ENCODE measurements around the gene SLC18A3.

Gene SLC18A3

DNA sequence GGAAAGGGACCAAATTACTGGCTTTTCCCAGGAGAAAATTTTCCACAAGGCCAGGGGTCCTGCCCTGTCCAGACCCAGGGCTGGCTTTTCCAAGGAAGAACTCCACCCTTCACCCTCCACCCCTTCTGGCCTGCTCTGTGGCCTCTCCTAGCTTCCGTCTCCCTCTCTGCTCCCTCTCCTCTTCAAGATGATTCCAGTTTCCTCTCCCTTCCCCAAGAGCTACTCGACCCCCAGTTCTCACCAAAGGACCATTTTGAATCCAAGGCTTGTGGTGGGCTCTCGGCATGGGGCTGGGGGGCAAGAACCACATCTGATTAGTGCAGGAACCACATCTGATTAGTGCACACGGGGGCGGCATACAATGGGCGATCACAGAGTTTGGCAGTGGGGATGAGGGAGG lies 11.5 kb downstream of the SLC18A3 start:
- Histone ChIP-seq H3K27me3 (replicated peaks; ENCODE audit: control insufficient read depth, insufficient read depth, low read length) (no peaks in the 10 kb centered on the region; the same call in none of the 2 replicates), H3K36me3 (ENCODE audit: control insufficient read depth, insufficient read depth, low read length) (no peaks in the 10 kb centered on the region), H3K4me3 (replicated peaks; ENCODE audit: low read depth, low read length) (no peak overlapping the region)
- TF ChIP-seq CTCF (IDR thresholded peaks at IDR 0.05; ENCODE audit: insufficient read depth, low read length, poor library complexity, severe bottlenecking) = no peak
- no peak for DNase-seq (ENCODE audit: extremely low read depth, insufficient read length)

DNA sequence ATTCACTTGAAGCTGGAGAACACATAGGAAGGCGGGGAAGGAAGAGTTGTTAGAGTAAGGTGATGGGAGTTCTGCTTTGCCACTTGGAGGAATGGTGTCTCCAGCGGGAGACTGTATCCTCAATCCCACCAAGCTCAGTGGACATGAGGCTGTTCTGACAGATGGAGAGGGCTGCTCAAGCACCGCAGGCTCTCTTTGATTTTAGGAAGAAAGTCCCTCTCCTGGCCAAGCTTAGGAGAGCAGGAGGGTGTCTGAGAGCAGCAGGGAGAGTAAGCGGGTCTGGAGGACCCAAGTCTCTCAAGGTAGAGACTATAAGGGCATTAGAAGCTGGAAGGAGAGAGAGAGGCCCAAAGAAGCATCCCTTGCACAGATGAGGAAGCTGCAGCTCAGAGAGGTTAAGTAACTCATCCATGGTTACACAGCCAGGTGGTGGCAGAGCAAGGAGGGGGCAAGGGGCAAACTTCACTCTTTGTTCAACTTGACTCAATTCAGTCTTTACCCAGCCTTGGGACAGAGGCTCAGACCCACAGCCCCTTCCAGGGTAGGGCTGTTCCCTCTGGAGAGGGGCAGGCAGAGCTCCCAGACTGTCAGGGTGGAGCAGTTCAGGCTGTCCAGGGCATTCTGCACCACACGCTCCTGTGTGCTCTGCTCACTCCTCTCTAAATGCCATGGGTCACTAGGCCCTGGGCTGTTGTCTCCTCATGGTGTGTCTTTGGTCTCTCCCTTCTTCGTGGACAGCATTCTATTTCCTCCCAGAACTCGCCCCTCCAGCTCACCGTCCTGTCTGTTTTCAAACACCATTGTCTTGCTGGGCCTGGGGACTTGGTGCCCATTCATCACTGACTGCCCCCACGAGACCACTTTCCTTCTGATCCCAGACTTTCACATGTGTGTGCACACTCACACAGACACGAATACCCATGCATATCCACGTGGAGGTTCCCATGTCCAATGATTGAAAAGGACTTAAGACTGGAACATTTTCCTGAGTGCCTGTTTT lies 12.6 kb downstream of the SLC18A3 start:
- no peaks in the 10 kb centered on the region; the same call in none of the 2 replicates for H3K27me3 ChIP-seq (replicated peaks; ENCODE audit: control insufficient read depth, insufficient read depth, low read length)
- no peak for DNase-seq (ENCODE audit: extremely low read depth, insufficient read length)

DNA sequence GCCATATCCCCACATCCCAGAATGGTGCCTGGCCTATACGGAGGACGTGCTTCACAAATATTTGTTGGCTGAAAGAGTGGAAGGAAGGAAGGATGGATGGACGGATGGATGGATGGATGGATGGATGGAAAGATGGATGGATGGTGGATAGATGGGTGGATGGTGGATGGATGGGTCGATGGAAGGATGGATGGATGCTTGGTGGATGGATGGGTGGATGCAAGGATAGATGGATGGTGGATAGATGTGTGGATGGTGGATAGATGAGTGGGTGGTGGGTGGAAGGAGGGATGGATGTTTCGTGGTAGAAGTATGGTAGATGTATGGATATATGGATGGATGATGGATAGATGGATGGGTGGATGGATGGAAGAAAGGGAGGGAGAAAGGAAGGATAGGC lies 14.5 kb downstream of the SLC18A3 start:
- no peak for DNase-seq (ENCODE audit: extremely low read depth, insufficient read length)
- Histone ChIP-seq H3K27me3 (replicated peaks; ENCODE audit: control insufficient read depth, insufficient read depth, low read length) (no peaks in the 10 kb centered on the region; the same call in none of the 2 replicates), H3K4me3 (replicated peaks; ENCODE audit: low read depth, low read length) (no peak overlapping the region), H3K36me3 (ENCODE audit: control insufficient read depth, insufficient read depth, low read length) (no peaks in the 10 kb centered on the region)
- TF ChIP-seq CTCF (IDR thresholded peaks at IDR 0.05; ENCODE audit: insufficient read depth, low read length, poor library complexity, severe bottlenecking) = no peak

More for the DNA sequence above, 12.6 kb downstream of the SLC18A3 start:
- TF ChIP-seq CTCF (IDR thresholded peaks at IDR 0.05; ENCODE audit: insufficient read depth, low read length, poor library complexity, severe bottlenecking) = no peak
- no peaks in the 10 kb centered on the region for H3K36me3 ChIP-seq (ENCODE audit: control insufficient read depth, insufficient read depth, low read length)
- no peak overlapping the region for H3K4me3 ChIP-seq (replicated peaks; ENCODE audit: low read depth, low read length)

DNA sequence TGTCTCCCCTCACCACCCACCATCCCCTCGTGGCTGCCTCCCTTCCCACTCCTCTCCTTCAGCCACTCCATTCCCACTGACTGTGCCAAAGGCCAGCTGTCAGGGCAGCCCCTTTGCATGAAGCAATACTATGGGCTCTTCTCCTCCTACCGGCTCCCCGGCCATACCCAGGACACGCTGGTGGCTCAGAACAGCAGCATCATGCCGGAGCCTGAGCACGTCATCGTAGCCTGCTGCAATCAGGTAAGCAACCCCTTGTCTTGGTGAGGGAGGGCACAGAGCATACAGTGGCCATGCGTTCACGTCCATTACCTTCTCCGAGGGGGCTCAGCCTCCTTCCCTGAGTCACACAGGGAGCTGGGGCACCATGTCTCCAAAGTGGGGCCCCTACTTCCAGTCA lies 15.3 kb downstream of the SLC18A3 start:
- Histone ChIP-seq H3K36me3 (ENCODE audit: control insufficient read depth, insufficient read depth, low read length) (no peaks in the 10 kb centered on the region), H3K4me3 (replicated peaks; ENCODE audit: low read depth, low read length) (no peak overlapping the region), H3K27me3 (replicated peaks; ENCODE audit: control insufficient read depth, insufficient read depth, low read length) (no peaks in the 10 kb centered on the region; the same call in none of the 2 replicates)
- no peak for DNase-seq (ENCODE audit: extremely low read depth, insufficient read length)
- TF ChIP-seq CTCF (IDR thresholded peaks at IDR 0.05; ENCODE audit: insufficient read depth, low read length, poor library complexity, severe bottlenecking) = no peak

- no peak overlapping the region for H3K4me3 ChIP-seq (replicated peaks; ENCODE audit: low read depth, low read length)
- no peak for DNase-seq (ENCODE audit: extremely low read depth, insufficient read length)
- H3K27me3 ChIP-seq (replicated peaks; ENCODE audit: control insufficient read depth, insufficient read depth, low read length) = no peaks in the 10 kb centered on the region; the same call in none of the 2 replicates
- no peaks in the 10 kb centered on the region for H3K36me3 ChIP-seq (ENCODE audit: control insufficient read depth, insufficient read depth, low read length)
- TF ChIP-seq CTCF (IDR thresholded peaks at IDR 0.05; ENCODE audit: insufficient read depth, low read length, poor library complexity, severe bottlenecking) = no peak
These were observed 16.9 kb downstream of the SLC18A3 start for GRCh38 chr10:49627038-49627437.

Data from GM06990 (cell line).